Panc1 (cell line): ENCODE data around the gene TFF1. TPM values are rescaled to one million over a fixed set of nuclear protein-coding genes. Genes with fewer than 3 reads are reported as not detected.

Experiments used
- ATAC-seq: fragments of 200-7000 bp; cut with Tn5 transposase; 2 replicates; pipeline ENCODE4 v1.9.1; 2020; ENCODE audit warnings: mild to moderate bottlenecking, moderate library complexity
- BruUV-seq: library from RNA; stranded (reverse); fragments of 400-500 nt; replicated peaks from 2 replicates; lab custom pipeline; 2021; lab: Mats Ljungman, UMichigan
- CTCF ChIA-PET: fragments of 300-600 bp; sonication (Branson Sonifier 250); formaldehyde crosslinking; loops from one replicate; lab custom pipeline; 2022; ENCODE audit warnings: antibody characterized with exemption; lab: Charles Lee
- POLR2A ChIA-PET: fragments of 300-600 bp; sonication (Branson Sonifier 250); formaldehyde crosslinking; loops from one replicate; lab custom pipeline; 2022; ENCODE audit warnings: antibody characterized with exemption; lab: Charles Lee
- DNase-seq: peaks from one replicate; pipeline ENCODE4 v3.0.0-alpha.2; 2010; ENCODE audit warnings: low read depth, low spot score
- H3K27ac ChIP-seq: 2 replicates; pipeline ENCODE4 v1.5.1; 2011; ENCODE audit warnings: mild to moderate bottlenecking, low read length, inconsistent platforms
- H3K27me3 ChIP-seq: fragments of 200-500 bp; sonication (Bioruptor generic); 2 replicates; pipeline ENCODE4 v1.6.0; 2014; ENCODE audit warnings: low read length, inconsistent platforms; ENCODE audit not compliant: control insufficient read depth, insufficient read depth
- H3K36me3 ChIP-seq: fragments of 200-500 bp; sonication (Bioruptor generic); 2 replicates; pipeline ENCODE4 v1.5.1; 2014; ENCODE audit warnings: inconsistent platforms, mild to moderate bottlenecking, low read length, moderate library complexity; ENCODE audit not compliant: control insufficient read depth, insufficient read depth
- H3K4me1 ChIP-seq: 2 replicates; pipeline ENCODE4 v1.5.1; 2011; ENCODE audit warnings: inconsistent platforms, mild to moderate bottlenecking, low read length, moderate library complexity; ENCODE audit not compliant: control insufficient read depth, insufficient read depth
- H3K4me3 ChIP-seq, 2 experiments: 2 replicates each; pipeline ENCODE4 v1.5.1; 2011 to 2012; ENCODE audit warnings: low read depth in 2 of 2, low read length in 2 of 2, mild to moderate bottlenecking in 2 of 2, inconsistent platforms in 1 of 2, moderate library complexity in 1 of 2
- H3K9me3 ChIP-seq: fragments of 200-500 bp; sonication (Bioruptor generic); 2 replicates; pipeline ENCODE4 v1.5.1; 2014; ENCODE audit warnings: low read depth, mild to moderate bottlenecking, inconsistent platforms, low read length, moderate library complexity; ENCODE audit not compliant: control insufficient read depth, insufficient read depth
- CTCF ChIP-seq: fragments of 450-650 bp; IDR thresholded peaks from 2 replicates; pipeline ENCODE4 v1.5.1; 2017; ENCODE audit warnings: mild to moderate bottlenecking
- POLR2AphosphoS5 ChIP-seq: IDR thresholded peaks from 2 replicates; pipeline ENCODE4 v1.6.1; 2012; ENCODE audit warnings: mild to moderate bottlenecking, low read depth, low read length, moderate library complexity
- REST ChIP-seq, 2 experiments: IDR thresholded peaks; 2 replicates each; pipeline ENCODE4 v1.6.1; 2011 to 2012; ENCODE audit warnings: low read depth in 2 of 2, control low read depth in 1 of 2, low read length in 1 of 2, mild to moderate bottlenecking in 1 of 2, moderate library complexity in 1 of 2; ENCODE audit not compliant: insufficient read depth in 1 of 2
- SIN3A ChIP-seq: IDR thresholded peaks from 2 replicates; pipeline ENCODE4 v1.6.1; 2012; ENCODE audit warnings: low read depth, mild to moderate bottlenecking, low read length, moderate library complexity, borderline replicate concordance; ENCODE audit not compliant: insufficient read depth
- TCF7L2 ChIP-seq: IDR thresholded peaks from 2 replicates; pipeline ENCODE4 v1.6.1; 2011; ENCODE audit warnings: mild to moderate bottlenecking, low read depth, low read length, inconsistent platforms
- in situ Hi-C: cut with HindIII; loops from 2 replicates; pipeline ENCODE4 v1.10.0; 2016; ENCODE audit warnings: low sequenced_read_pairs, low pct_unique_long_range_greater_than_20kb
- intact Hi-C: fragments of 100-400 bp; cut with micrococcal nuclease; formaldehyde crosslinking; loops from one replicate; pipeline ENCODE4 v1.10.0; 2022; ENCODE audit not compliant: unreplicated experiment
- total RNA-seq: library from RNA; stranded (reverse); gene quantifications from one replicate; pipeline ENCODE4 v1.2.1, GENCODE V29; 2021; ENCODE audit not compliant: unreplicated experiment

Gene TFF1
- total RNA-seq, 1 experiment from 2014 or later: 0.36 TPM

DNA sequence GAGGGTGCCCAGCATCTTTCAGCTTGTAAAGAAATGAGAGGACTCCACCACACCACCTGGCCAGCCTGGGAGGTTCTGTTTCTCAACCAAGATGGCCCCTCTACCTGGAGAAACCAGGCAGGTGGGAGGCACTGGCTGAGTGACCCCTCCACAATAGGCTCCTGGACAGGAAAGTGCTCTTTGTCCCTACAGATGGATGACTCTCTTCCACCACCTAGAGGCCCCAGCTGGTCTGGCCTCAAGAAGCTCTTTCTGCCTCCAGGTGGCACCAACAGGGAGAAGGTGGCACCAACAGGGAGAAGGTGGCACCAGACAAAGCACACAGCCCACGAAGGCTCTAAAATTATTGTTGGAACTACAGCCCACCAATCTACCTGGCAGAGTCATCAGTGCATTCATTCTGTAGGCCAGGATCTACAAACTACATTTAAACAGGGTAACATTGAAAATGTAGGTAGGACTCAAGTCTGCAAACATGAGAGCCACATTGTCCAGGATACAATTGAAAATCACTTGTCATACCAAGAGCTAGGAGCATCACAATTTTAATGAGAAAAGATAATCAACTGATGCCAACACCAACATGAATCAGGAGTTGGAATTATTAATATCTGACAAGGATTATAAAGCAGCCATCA lies 15.1 kb upstream of the TFF1 start:
- peak; percentile 85 for ATAC-seq
- no peaks in the 10 kb centered on the region for H3K4me1 ChIP-seq
- no peaks in the 10 kb centered on the region for H3K27me3 ChIP-seq
- no peak overlapping the region for H3K27ac ChIP-seq
- in situ Hi-C loops: no loop called here
- TF ChIP-seq POLR2AphosphoS5 (no peak), TCF7L2 (no peak), CTCF (peak; percentile 82), REST (IDR thresholded peaks at IDR 0.05; ENCODE audit: insufficient read depth in 1 of 2, low read depth in 2 of 2, low read length in 1 of 2) (no peak), SIN3A (no peak)
- H3K4me3 ChIP-seq: no peak overlapping the region
- H3K9me3 ChIP-seq: no peaks in the 10 kb centered on the region
- no TSS peak for BruUV-seq
- no peaks in the 10 kb centered on the region for H3K36me3 ChIP-seq
- peak; percentile 28 for DNase-seq
- ChIA-PET POLR2A (no interaction called here), CTCF (interaction anchor here (0.8 to 1.3 kb wide), 6 partner anchors 17 to 236 kb away, joined by 3 to 5 read pairs (median 4); partner anchors contain the start of gene TFF2)
- intact Hi-C loops: loop anchor here (10.0 kb wide), 1 partner anchor 237 kb away; no protein-coding TSS in a partner anchor

DNA sequence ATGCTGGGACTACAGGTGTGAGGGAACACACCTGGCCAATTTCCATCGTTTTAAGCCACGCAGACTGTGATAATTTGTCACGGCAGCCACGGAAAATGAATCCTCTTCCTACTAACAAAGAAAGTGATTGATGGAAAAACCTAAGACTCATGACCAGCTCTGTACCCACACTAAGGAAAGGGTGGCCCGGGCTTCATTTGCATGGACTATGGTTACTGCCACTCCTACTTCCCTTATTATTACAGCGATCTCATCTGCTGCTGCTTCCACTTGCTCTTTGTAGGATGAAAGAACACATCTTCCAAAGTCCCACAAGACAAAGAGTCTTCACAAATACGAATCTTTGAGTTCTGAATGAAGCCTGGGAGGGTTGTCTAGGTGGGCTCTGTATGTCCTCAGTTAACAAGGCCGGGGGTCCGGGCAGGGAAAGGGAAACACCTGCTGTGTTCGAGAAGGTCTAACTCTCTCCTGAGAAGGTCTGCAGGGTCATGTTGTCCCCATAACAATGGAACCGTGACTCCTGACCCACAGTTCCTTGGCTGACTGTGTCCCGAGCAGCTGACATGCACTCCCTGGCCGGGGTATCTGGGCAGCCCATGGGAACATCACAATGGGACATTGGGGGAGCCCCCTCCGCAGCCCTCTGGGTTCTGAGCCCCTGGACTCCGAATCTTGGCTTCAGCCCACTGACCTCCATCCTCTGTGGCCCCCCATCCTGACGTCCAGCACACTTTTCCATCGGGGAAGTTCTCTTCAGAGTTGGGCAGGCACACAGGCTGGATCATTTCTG lies 13.3 kb upstream of the TFF1 start:
- in situ Hi-C loops: no loop called here
- no peak for DNase-seq
- no TSS peak for BruUV-seq
- TF ChIP-seq CTCF (no peak), REST (IDR thresholded peaks at IDR 0.05; ENCODE audit: insufficient read depth in 1 of 2, low read depth in 2 of 2, low read length in 1 of 2) (no peak), SIN3A (no peak), TCF7L2 (no peak), POLR2AphosphoS5 (no peak)
- no peak for ATAC-seq
- Histone ChIP-seq H3K27me3 (no peaks in the 10 kb centered on the region), H3K27ac (no peak overlapping the region), H3K36me3 (no peaks in the 10 kb centered on the region), H3K4me3 (no peak overlapping the region), H3K4me1 (no peaks in the 10 kb centered on the region), H3K9me3 (no peaks in the 10 kb centered on the region)
- intact Hi-C loops: loop anchor here (10.0 kb wide), 1 partner anchor 235 kb away; no protein-coding TSS in a partner anchor
- ChIA-PET CTCF (no interaction called here), POLR2A (no interaction called here)
